ENCODE data around the gene NUDT7. TPM values are rescaled to one million over a fixed set of nuclear protein-coding genes. Genes with fewer than 3 reads are reported as not detected.

NUDT7 gene
- total RNA-seq, 2 donors from 2014 or later = 2.7 to 14.6 TPM

DNA sequence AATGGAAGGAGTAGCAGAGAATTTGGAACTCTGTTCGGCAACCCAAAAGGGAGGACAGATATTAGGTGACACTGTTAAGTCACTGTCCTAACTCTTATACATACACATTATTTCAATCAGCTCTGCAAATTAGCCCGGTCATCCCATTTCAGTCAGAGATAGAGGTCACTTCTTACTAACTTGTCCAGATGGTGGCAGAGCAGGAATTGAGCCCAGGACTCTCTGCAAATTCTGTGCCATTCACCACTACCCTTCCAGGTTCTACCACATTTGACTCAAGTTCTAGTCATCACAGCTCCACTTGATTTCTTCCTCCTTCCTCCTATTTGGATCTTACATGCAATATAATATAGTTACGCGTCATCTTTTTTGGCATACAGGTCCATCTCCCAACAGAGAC is 35.9 kb upstream of the NUDT7 start:
- Histone ChIP-seq H3K4me1 (ENCODE audit: control insufficient read depth in 1 of 2, low read depth in 2 of 2) (no peaks in the 10 kb centered on the region), H3K36me3 (no peaks in the 10 kb centered on the region), H3K4me3 (no peak overlapping the region), H3K27me3 (replicated peaks; ENCODE audit: insufficient read depth) (no peaks in the 10 kb centered on the region), H3K27ac (no peak overlapping the region), H3K9me3 (no peaks in the 10 kb centered on the region)
- ATAC-seq (ENCODE audit: insufficient number of reproducible peaks, low FRiP score, low read depth) (no peak), DNase-seq (ENCODE audit: low spot score) (no peak)
- TF ChIP-seq, protein P1, sequence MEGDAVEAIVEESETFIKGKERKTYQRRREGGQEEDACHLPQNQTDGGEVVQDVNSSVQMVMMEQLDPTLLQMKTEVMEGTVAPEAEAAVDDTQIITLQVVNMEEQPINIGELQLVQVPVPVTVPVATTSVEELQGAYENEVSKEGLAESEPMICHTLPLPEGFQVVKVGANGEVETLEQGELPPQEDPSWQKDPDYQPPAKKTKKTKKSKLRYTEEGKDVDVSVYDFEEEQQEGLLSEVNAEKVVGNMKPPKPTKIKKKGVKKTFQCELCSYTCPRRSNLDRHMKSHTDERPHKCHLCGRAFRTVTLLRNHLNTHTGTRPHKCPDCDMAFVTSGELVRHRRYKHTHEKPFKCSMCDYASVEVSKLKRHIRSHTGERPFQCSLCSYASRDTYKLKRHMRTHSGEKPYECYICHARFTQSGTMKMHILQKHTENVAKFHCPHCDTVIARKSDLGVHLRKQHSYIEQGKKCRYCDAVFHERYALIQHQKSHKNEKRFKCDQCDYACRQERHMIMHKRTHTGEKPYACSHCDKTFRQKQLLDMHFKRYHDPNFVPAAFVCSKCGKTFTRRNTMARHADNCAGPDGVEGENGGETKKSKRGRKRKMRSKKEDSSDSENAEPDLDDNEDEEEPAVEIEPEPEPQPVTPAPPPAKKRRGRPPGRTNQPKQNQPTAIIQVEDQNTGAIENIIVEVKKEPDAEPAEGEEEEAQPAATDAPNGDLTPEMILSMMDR (IDR thresholded peaks at IDR 0.05) = no peak

DNA sequence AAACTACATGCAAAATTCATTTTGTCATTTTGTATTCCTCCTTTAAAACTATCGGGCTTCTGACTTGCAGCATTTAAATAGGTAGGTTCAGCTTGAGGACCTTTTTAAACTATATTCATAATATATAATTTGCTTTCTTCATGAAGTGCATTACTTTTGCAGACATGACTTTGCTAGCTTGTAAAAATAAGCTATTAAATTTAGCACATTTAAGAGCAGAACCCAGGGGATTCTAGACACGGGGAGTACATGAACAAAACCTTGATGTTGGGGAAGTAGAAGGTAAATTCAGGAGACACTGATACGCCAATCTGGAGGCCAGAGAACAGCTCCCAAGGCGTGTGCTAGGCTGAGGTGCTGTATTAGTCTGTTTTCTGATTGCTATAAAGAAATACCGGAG is 32.3 kb upstream of the NUDT7 start:
- no peaks in the 10 kb centered on the region for H3K4me1 ChIP-seq (ENCODE audit: control insufficient read depth in 1 of 2, low read depth in 2 of 2)
- ATAC-seq (ENCODE audit: insufficient number of reproducible peaks, low FRiP score, low read depth) (no peak), DNase-seq (ENCODE audit: low spot score) (no peak)
- no peaks in the 10 kb centered on the region for H3K9me3 ChIP-seq
- no peak overlapping the region for H3K27ac ChIP-seq
- no peaks in the 10 kb centered on the region for H3K27me3 ChIP-seq (replicated peaks; ENCODE audit: insufficient read depth)
- H3K36me3 ChIP-seq = no peaks in the 10 kb centered on the region
- no peak overlapping the region for H3K4me3 ChIP-seq
- TF ChIP-seq, protein P1 (IDR thresholded peaks at IDR 0.05) = no peak

DNA sequence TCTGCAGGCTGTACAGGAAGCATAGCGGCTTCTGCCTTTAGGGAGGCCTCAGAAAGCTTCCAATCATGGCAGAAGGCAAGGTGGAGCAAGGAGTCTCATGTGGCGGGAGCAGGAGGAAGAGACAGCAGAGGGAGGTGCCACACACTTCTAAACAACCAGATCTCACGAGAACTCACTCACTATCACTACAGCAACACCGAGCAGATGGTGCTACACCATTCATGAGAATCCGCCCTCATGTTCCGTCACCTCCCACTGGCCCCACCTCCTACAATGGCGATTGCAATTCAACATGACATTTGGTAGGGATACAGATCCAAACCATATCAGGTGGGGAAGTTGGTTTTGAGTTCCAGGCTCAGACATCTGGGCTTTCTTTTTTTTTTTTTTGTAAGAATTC is 31.9 kb upstream of the NUDT7 start:
- Histone ChIP-seq H3K27ac (no peak overlapping the region), H3K4me3 (no peak overlapping the region), H3K27me3 (replicated peaks; ENCODE audit: insufficient read depth) (no peaks in the 10 kb centered on the region), H3K9me3 (no peaks in the 10 kb centered on the region), H3K4me1 (ENCODE audit: control insufficient read depth in 1 of 2, low read depth in 2 of 2) (no peaks in the 10 kb centered on the region), H3K36me3 (no peaks in the 10 kb centered on the region)
- DNase-seq (ENCODE audit: low spot score) (no peak), ATAC-seq (ENCODE audit: insufficient number of reproducible peaks, low FRiP score, low read depth) (no peak)
- TF ChIP-seq, protein P1 (IDR thresholded peaks at IDR 0.05) = no peak

DNA sequence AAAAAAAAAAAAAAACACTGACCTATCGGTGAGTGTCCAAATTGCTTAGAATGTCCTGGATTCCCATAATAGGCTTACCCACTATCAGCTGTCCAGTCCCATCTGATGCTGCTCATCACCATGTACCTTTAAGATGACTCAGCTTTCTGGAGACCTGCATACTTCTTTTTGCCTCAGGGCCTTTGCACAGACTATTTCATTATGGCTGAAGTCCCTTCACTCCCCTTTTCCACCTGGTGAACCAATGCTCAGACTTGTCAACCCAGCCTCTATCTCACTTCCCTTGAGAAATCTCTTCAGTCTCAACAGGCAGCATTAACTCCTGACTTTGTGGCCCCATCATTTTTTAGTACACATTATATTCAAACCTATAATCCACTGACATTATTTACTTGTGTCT is 29.7 kb upstream of the NUDT7 start:
- Histone ChIP-seq H3K4me3 (no peak overlapping the region), H3K9me3 (no peaks in the 10 kb centered on the region), H3K4me1 (ENCODE audit: control insufficient read depth in 1 of 2, low read depth in 2 of 2) (no peaks in the 10 kb centered on the region), H3K36me3 (no peaks in the 10 kb centered on the region), H3K27me3 (replicated peaks; ENCODE audit: insufficient read depth) (no peaks in the 10 kb centered on the region), H3K27ac (no peak overlapping the region)
- ATAC-seq (ENCODE audit: insufficient number of reproducible peaks, low FRiP score, low read depth) (no peak), DNase-seq (ENCODE audit: low spot score) (no peak)
- TF ChIP-seq, protein P1 (IDR thresholded peaks at IDR 0.05) = no peak

DNA sequence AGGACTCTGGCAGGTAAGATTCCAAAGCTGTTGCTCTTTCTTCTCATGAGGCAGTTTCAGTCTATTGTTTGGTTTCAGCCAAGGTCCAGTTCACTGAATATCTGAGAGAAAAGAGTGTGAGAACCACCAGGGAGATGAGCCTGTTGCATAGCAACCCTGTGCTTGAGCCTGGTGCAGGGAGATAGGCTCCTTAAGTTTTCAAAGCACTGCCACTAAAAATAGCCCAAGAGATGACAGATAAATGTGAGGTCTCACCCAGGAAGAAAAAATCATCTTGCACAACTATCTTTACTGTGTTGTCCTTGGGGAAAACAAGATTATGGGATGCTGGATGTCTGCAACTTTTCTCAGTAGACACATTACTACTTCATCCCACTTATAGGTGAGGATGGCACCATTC is 26.2 kb upstream of the NUDT7 start:
- no peak for ATAC-seq (ENCODE audit: insufficient number of reproducible peaks, low FRiP score, low read depth)
- H3K9me3 ChIP-seq = no peaks in the 10 kb centered on the region

More for the DNA sequence above, 26.2 kb upstream of the NUDT7 start:
- H3K27ac ChIP-seq = no peak overlapping the region
- H3K4me3 ChIP-seq = no peak overlapping the region
- no peaks in the 10 kb centered on the region for H3K36me3 ChIP-seq
- TF ChIP-seq, protein P1 (IDR thresholded peaks at IDR 0.05) = no peak
- no peak for DNase-seq (ENCODE audit: low spot score)
- no peaks in the 10 kb centered on the region for H3K4me1 ChIP-seq (ENCODE audit: control insufficient read depth in 1 of 2, low read depth in 2 of 2)
- no peaks in the 10 kb centered on the region for H3K27me3 ChIP-seq (replicated peaks; ENCODE audit: insufficient read depth)

Data from thoracic aorta (tissue), 2 donors.